ENCODE measurements around the gene TPI1.

DNA sequence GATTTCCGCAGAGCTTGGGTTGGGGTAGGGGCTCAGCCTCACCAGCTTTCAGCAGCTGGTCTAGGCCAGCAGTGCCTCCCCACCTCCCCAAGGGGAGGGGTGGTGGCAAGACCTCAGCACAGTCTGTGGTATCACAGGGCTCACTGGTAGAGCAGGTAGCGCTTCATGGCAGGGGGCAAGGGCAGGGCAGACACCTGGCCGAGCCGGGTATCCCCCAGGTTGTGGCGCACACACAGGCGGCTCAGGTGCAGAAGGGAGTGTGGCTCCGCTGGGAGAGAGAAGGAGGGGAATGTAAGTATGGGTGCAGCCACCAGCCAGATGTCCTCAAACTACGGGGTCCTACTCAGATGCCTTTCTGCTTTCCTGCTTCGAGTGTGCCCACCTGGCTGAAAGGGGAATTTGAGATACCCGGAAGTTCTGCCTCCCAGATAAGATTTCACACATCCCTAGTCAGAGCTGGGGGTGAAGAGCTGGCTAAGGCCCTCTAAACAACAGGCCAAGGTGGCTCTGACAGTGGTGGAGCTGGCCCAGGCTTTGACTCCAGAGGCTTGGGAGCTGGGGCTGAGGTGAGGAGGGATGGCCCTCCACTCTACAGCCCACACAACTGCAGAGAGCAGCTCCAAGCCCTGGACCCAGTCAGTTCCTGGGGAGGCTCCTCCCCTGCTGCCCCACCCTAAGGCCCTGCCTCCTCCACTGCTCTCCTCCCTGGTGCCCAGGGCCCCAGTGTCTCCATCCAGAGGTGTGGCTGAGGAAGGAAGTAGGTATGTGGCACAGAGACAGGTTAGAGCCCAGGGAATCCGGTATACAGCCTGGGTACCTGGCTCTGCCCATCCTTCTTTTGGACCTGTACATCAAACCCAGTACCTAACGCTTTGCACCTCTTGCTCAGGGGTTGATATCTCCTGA is 4.0 kb downstream of the TPI1 start:
- no peak for TF ChIP-seq POLR2A (IDR thresholded peaks at IDR 0.05)
- TF ChIP-seq, protein P1, sequence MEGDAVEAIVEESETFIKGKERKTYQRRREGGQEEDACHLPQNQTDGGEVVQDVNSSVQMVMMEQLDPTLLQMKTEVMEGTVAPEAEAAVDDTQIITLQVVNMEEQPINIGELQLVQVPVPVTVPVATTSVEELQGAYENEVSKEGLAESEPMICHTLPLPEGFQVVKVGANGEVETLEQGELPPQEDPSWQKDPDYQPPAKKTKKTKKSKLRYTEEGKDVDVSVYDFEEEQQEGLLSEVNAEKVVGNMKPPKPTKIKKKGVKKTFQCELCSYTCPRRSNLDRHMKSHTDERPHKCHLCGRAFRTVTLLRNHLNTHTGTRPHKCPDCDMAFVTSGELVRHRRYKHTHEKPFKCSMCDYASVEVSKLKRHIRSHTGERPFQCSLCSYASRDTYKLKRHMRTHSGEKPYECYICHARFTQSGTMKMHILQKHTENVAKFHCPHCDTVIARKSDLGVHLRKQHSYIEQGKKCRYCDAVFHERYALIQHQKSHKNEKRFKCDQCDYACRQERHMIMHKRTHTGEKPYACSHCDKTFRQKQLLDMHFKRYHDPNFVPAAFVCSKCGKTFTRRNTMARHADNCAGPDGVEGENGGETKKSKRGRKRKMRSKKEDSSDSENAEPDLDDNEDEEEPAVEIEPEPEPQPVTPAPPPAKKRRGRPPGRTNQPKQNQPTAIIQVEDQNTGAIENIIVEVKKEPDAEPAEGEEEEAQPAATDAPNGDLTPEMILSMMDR (IDR thresholded peaks at IDR 0.05), result no peak
- no peak for TF ChIP-seq POLR2AphosphoS5 (IDR thresholded peaks at IDR 0.05; ENCODE audit: insufficient read depth in 1 of 2, low read depth in 1 of 2)

Data from vagina (tissue), 2 donors.